ENCODE results near the gene ITGB6.

Gene ITGB6, protein sequence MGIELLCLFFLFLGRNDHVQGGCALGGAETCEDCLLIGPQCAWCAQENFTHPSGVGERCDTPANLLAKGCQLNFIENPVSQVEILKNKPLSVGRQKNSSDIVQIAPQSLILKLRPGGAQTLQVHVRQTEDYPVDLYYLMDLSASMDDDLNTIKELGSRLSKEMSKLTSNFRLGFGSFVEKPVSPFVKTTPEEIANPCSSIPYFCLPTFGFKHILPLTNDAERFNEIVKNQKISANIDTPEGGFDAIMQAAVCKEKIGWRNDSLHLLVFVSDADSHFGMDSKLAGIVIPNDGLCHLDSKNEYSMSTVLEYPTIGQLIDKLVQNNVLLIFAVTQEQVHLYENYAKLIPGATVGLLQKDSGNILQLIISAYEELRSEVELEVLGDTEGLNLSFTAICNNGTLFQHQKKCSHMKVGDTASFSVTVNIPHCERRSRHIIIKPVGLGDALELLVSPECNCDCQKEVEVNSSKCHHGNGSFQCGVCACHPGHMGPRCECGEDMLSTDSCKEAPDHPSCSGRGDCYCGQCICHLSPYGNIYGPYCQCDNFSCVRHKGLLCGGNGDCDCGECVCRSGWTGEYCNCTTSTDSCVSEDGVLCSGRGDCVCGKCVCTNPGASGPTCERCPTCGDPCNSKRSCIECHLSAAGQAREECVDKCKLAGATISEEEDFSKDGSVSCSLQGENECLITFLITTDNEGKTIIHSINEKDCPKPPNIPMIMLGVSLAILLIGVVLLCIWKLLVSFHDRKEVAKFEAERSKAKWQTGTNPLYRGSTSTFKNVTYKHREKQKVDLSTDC

DNA sequence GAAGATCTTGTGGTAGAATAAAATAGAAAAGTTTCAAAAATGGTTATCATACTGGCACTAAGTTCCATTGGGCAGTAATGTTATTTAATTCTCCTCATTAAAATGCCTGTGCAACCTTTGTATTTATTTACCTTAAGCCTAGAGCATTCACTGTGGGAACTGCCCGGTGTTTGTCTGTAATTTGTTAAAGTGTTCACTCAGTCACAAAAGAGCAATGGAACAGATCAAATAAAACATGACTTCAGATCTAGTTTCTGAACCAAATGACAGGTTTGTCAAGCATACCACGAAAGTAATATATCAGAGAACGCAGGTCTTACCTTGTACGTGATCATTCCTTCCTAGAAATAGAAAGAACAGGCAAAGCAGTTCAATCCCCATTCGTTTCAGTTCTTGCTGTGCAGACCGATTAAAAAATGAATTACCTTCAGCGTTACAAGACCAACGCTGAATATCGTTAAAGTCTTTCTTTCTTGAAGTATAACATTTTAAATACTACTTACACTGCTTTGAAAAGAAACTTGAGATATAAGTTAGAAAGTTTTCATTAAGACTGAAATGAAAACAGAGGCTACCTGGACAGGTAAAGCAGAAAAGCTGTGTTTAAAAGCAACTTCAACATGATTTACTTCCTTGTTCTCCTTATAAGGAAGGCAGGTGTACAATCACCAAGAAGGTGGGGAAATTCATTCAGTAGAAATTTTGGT lies at the start of gene ITGB6:
ITGB6 (minus strand) TSS at position 590 of the 707 bp plus-strand sequence; CDS start at position 381, 209 bp downstream.
- no peak for DNase-seq (ENCODE audit: low read depth in 2 of 3, low spot score in 1 of 3)

DNA sequence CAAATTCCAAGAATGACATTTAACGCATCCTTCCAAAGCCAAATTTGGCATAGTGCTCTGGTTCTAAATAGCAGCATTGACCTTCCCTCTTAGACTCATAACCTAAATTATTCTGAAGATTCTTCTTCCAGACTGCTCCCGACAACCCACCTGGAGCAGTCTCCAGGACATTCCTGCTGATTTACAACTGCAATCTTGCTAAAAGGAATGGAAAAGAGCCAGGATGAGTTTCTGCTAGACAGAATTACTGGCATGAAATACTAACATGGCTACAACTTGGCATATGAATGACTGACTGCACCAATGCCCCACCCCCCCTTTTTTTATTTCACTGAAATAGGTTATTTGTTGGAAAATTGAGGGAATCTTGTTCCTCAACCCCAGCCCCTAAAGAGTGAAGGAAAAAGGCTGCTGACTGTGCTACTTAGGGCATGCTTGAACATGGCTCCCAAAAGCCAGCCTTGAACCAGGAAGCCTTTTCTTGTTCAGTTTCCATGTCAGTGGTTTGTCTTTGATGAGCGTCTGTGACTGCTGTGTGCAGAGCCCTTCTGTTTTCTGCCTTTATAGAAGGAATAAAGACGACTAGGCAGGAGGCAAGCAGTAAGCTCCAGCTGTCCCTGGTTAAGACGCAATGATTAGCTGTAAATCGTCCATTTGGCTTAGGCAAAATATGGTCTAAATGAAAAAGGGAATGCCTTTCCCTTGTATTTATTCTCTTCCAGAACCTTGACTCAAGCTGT lies 47.4 kb upstream of the ITGB6 start:
- DNase-seq (ENCODE audit: low read depth in 2 of 3, low spot score in 1 of 3): no peak

DNA sequence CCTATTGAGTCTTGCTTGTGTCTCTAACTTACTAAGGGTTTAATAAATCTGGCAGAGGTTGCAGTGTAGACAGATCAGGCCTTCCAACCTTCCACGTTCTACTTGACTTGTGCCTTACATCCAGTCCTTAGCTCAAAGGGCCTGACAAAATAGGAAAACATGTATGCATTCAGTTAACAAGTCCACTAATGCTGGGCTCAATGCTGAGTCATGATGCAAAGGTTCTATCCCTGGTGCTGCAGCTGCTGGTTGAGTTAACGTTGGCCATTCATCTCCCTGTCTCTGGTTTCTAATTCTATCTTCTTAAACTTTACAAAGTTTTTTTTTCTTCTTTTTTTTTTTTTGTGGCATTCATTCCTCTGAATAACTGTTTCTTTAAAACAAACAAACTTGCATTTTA lies 46.3 kb upstream of the ITGB6 start:
- no peak for DNase-seq (ENCODE audit: low read depth in 2 of 3, low spot score in 1 of 3)

DNA sequence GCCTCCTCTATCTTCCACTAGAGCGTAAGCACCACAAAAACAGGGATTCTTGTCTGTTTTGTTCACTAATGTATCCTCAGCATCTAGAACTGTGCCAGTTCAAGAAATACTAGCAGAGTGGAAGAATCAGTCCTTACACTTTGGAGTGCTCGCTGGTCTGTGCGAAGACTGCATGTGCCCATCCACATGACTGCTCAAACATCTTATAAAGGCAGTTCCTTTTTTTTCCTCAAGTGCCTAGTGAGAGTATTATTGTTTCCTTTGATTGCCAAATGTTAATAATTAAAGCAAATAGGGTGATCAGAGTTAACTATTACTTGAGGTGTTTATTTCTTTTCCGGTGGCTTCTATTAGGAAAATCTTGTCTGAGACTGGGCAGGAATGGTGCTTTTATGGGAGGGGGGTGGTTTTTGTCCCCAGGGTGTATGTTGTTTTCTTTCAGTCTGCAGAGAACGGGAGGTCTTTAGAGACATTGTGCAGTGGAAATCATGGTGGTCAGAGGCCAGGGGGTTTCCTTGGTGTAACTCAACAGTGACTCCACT lies 45.6 kb upstream of the ITGB6 start:
- DNase-seq (ENCODE audit: low read depth in 2 of 3, low spot score in 1 of 3): no peak

DNA sequence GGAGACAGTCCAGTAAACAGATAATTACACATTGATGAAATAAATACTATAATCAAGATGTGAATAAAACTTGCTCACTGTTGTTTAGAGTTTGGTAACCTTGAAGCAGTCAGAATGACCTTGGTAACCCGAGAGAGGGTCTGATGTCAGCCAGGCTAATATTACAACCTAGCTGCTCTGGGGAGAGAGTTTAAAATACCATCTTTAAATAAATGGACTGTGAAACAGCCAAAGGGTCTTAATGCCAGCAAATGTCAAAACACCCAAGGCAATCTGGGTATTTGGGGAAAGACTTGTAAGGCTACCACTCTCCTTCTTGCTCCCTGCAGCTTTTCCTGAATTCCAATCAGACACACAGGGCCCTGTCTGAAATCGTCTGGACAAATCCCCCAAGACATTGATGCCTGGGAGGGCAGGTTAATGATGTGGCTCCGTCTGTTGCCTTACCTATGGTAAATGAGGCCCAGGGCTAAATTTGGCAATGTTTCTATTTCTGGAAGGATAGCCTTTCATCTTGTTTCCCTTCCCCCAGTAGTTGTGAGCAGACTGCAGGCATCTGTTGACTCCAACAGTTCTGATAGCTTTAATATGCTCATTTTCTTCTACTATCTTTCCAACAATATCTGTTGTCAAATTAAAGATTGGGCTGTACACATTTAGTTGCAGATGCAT lies 43.0 kb upstream of the ITGB6 start:
- DNase-seq (ENCODE audit: low read depth in 2 of 3, low spot score in 1 of 3): no peak

DNA sequence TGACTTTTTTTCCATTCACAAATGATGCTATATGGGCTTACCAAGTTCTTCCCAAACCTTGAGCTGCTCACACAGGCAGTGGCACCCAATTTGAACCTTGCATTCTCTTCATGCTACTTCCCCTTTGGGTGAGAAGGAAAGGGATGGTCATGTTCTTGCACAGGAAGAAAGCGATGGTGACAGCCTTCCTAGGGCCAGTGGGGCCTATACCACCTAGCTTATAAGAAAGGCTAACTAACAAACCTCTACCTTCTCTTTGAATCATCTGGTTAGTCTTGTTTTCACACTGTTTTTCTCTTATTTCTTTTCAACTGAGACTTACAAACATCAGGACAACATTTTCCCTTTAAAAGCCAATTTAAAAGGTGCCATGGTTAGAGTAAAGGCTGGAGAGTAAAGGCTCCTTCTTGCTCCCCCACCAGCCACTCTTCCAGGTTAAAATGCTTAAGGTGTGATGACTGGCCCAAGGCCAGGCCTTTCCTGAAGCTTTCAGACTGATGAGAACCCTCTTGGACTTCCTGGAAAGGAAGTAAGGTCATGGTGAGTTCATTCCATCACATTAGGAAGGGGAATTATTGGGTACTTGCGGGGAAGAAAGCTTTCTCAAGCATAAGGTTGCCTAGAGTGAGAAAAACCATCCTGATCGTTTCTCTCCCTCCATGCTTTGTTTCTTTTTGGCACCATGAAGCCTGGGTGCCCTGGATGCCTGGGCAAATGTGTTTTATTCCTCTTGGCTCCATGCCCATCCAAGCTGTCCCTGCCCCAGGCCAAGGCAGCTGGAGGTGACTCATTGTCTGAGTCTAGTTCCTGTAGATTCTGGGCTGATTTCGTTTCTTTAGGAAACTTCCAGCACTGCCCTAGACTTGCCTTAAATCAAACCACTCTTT lies 41.4 kb upstream of the ITGB6 start:
- DNase-seq (ENCODE audit: low read depth in 2 of 3, low spot score in 1 of 3): no peak

DNA sequence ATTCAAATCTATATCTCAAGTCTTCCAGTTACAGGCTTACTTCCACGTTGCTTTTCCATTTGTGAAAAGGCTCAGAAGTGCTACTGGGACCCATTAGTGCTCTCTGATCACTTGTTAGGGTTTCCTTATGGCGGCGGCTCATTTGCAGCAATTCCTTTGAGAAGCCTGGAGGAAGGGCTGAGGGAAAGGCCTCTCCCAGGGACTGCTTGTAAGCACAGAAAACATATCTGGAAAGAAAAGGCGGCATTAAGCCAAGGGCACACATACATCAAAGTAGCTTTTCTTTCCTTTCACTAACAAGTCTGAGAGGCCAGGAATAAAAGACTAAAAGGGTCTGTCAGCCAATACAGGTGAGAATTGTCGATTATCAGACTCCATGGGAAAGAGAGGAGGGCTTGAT lies 39.4 kb upstream of the ITGB6 start:
- no peak for DNase-seq (ENCODE audit: low read depth in 2 of 3, low spot score in 1 of 3)

DNA sequence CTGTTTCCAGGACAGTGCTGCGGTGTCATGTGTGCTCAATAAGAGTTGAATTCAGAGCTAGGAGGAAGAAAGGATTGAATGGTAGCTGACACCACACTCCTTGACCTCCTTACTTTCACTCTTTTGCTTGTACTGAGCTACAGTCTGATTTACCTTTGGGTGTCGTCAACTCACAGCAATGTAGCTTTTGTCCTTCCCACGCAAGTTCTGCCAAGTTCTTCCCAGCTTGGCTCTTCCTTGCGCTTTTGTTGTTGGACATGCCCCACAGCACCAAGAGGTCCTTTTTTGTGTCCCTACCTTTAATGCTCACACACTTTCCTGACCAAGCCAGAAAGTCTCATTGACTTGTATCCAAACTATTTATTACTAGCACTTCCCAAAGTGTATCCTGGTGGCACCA lies 38.3 kb upstream of the ITGB6 start:
- DNase-seq (ENCODE audit: low read depth in 2 of 3, low spot score in 1 of 3): no peak

DNA sequence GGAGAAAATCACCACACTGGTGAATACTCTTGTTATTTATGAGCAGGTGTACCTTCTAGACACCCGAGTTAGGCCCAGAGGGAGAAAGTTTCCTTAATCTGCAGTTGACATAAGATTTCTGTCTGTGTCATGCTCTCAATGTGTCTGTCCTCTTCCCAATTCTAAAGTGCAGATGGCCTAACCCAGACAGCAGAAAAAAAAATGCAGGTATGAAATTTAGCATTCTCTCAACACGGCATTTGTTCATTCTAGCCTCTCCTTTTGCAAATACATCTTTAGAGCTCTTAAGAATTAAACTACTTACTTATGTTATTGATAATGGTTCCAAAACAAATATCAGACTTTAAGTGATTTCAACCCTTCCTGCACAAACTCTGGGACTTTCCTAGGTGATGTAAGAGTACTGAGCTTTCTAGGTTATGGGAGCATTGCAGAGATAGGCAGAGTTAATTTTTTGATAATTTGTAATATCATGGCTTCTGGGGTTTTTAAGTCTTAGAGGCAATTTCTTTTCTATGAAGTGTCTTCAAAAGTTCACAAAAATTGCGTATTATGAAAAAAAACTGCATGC lies 32.9 kb upstream of the ITGB6 start:
- DNase-seq (ENCODE audit: low read depth in 2 of 3, low spot score in 1 of 3): no peak

DNA sequence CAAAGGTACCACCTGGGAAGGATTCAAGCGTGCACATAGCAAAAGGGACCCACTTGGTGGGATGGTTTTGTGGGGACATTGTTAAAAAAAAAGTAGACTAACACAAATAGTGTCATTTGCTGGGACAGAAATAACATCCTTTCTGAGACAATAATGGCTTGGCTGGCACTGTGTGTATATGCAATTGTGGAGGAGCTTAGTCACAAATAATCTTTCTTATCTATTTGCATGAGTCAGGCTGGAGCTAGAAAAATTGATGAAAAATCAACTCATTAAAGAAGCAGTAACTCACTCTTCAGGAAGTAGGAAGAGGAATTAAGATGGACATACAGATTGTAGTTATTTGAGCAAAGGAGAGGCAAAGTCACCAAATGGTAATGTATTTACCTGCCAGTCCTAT lies 29.5 kb upstream of the ITGB6 start:
- no peak for DNase-seq (ENCODE audit: low read depth in 2 of 3, low spot score in 1 of 3)

DNA sequence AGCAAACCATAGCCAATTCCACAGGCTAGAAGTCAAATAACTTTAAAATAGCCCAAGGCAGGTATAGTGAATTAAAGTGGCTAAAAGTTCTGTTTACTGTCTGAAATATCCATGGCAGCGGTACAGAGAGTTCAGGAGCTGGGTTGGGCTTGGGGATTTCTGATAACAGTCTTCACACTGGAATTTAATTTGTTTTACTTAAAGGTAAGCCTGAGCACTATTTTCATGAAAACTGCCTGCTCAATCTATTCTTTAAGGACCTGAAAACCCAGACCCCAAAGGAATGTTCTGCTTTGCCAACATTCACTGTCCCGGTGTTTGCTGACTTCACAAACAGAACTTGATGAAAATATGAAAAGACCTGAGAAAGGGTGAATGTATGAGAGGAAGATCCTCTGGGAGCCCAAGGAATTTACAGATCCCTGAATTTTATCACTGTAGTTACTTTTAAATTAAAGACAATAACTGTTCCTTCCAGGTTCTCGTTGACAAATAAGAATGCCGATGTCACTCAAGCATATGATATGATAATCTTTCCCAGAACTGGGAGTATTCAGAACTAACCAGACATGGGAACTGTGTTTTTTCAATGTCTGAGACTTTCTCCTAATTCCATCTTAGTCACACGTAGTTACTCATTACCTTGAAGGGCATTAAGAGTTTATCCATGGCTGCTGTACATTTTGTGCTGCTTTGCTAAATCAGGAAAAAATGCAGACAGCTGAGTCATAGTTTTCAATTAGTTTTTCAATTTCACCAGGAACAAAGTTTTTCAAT lies 28.3 kb upstream of the ITGB6 start:
- no peak for DNase-seq (ENCODE audit: low read depth in 2 of 3, low spot score in 1 of 3)

DNA sequence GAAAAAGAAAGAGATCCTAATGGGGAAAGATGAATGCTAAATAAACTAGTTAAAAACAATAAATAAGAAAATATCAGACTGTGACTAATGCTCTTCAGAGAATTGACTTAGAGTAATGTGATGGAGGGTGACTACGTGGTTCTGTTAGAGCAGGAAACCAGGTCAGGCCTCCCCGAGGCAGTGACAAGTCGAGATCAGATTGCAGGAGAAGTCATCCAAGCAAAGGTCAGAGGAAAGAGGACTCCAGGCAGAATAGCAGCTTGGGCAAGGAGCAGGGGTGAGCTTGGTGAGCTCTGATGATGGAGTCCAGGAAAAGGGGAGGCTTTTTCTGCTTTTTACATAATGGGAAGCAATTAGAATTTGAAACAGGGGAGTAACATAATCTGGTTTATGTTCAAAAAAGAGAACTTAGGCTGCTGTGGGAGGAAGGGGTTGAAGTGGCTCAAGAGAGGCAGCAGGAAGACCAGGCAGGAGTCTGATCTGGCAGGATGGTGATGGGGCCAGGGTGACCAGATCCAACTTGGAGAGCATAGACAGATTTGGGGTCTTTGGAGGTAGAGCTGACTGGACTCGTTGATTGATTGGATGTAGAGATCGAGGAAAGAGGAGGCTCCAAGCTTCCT lies 27.3 kb upstream of the ITGB6 start:
- DNase-seq (ENCODE audit: low read depth in 2 of 3, low spot score in 1 of 3): no peak

DNA sequence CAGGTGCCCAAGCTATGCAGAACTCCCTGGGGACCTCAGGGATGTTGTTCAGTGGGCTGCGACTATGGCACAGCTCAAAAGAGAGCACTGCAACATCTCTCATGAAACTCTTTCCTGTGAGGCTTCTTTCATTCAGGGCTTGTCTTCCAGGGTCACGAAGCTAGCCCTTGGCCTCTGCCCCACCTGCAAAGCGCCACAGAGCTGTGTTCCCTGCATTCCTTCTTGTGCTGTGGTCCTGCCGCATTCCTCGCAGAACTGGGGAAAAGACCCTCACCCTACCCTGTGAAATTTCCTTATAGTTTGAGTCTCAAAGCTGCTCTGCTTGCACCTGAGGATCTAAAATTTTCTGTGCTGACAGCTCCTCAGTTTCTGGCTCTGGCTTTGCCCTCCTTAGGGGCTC lies 26.3 kb upstream of the ITGB6 start:
- DNase-seq (ENCODE audit: low read depth in 2 of 3, low spot score in 1 of 3): no peak

DNA sequence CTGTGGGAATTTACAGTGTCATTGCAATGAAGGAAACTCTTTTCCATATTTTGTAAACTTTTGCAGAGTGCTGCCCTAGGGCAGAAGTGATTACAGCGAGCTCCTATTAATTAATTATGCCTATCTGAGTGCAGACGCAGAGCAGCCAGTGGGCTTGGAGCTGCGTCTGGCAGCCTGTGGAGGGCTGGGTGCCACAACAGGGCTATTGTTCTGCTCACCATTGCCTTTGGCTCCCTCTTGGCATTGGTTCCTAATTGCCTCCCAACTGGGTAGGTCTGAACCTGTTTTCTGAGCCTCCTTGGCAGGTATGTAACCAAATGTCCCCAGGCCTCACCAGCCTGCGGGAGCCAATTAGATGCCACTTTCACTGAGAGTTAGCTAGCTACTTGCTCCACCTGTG lies 25.6 kb upstream of the ITGB6 start:
- no peak for DNase-seq (ENCODE audit: low read depth in 2 of 3, low spot score in 1 of 3)

DNA sequence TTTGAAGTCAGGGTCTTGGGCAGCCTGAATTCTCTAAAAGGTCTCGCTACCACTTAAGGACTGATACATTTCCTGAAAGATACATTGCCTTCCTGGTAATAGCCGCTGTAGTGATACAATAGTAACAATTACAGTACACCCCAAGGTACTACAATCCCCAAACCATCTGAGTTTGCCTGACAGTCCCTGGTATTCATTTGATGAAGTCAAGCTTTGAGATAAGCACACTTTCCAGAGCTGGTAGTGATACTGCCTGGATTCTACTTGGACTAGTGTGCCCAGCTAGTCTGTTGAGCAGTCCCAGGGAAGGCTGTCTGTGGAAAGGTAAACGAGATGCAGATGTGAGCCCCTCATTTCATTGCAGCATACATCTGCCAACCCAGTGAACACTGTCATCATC lies 24.4 kb upstream of the ITGB6 start:
- no peak for DNase-seq (ENCODE audit: low read depth in 2 of 3, low spot score in 1 of 3)

DNA sequence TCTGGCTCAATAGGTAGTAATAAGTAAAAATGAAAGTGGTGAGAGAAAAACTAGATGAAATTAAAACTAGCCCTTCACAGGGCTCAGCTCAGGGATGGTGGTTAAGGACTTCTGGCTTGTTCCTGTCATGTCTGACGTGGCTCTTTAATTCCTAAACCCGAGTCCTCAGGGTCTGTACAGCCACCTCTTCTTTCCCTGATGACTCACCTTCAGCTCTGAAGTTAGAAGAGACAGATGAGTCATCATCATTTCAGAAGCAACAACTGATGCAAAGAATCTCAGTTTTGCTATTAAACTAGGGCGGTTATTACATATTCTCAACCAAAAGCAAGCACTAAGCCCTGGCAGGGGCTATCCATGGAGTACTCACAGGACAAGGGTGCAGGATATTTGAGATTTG lies 24.0 kb upstream of the ITGB6 start:
- peak in 1 of 3 donors; percentile 28 for DNase-seq (ENCODE audit: low read depth in 2 of 3, low spot score in 1 of 3)

DNA sequence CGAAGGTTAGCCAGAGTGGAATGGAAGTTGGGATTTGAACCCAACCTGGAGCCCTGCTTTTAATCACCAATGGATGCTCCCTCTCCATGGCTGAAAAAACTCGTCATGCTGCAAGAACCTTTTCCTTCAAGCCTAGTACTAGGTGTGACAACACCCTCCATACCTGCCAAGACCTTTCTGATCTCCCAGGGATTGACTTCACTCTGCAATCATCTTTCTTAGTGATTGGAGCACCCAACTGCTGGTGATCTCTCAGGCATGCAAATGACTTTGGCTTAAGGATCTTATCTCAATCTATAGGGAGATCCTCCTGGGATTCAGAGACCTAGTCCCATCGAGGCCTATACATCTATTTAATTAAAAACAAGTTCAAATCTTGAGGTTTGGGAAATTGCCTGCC lies 23.5 kb upstream of the ITGB6 start:
- no peak for DNase-seq (ENCODE audit: low read depth in 2 of 3, low spot score in 1 of 3)

Measured in stimulated activated CD4-positive, alpha-beta T cell treated with anti-CD3 and anti-CD28 coated beads, Interleukin-12 subunit alpha, Interleukin-12 subunit beta, amount 100 ng/mL, for 48 hours (primary cell).